Activated T-cell treated with anti-CD3 and anti-CD28 coated beads, Interleukin-2, amount 50 U/mL, for 1 hour (primary cell): ENCODE measurements around the gene ATAD3A.
"Not testable (repeated sequence)": the region's sequence is repeated elsewhere in the genome, so short reads cannot be mapped to it uniquely, and the experiment has no call there.

Source experiments
- DNase-seq: peaks from one replicate; pipeline ENCODE4 v3.0.0-alpha.2; 2020

Gene ATAD3A

DNA sequence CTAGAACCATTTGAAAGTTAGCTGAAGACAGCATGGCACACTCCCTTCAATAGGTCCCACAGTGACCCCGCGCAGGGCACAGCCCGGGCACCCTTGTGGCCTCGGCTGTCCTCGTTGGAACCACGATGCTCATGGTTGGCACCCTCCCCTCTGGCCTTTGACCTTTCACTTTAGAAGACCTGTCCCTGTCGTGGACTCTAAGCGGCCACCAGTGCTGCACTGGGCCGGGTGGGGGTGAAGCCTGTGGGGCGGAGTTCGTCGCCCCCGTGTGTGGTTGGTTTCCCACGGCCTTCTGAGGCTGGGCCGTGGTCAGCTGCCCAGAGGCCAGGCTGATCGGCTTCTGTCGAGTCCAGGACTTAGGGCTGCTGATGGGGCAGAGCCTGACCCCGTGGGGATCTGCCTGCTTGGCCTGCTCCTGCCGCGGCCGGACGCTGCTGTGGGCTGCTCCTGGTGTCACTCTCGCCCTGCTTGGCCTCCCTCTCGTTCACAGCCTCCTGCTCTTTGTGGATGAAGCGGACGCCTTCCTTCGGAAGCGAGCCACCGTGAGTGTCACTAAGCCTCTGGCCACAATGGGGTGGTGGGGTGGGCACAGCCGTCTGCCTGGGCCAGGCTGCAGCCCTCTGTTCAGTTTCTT lies 12.9 kb downstream of the ATAD3A start:
- not testable (repeated sequence) for DNase-seq

DNA sequence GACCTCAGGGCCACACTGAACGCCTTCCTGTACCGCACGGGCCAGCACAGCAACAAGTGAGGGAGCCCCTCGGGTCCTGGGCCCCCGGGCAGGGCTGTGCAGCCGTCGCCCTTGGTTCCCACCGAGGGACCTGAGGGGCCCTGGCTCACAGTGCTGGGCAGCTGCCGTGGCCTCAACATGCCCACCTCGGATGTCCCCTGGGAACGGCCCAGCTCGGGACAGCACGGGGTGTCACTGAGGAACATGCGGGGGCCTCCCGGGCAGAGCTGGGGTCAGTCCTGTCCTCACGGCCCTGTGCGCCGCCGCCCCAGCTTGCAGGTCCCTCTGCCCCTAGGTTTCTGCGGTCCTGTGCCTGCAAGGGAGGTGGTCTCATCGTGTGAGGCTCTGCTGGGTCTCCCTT lies 14.5 kb downstream of the ATAD3A start:
- DNase-seq, result not testable (repeated sequence)

DNA sequence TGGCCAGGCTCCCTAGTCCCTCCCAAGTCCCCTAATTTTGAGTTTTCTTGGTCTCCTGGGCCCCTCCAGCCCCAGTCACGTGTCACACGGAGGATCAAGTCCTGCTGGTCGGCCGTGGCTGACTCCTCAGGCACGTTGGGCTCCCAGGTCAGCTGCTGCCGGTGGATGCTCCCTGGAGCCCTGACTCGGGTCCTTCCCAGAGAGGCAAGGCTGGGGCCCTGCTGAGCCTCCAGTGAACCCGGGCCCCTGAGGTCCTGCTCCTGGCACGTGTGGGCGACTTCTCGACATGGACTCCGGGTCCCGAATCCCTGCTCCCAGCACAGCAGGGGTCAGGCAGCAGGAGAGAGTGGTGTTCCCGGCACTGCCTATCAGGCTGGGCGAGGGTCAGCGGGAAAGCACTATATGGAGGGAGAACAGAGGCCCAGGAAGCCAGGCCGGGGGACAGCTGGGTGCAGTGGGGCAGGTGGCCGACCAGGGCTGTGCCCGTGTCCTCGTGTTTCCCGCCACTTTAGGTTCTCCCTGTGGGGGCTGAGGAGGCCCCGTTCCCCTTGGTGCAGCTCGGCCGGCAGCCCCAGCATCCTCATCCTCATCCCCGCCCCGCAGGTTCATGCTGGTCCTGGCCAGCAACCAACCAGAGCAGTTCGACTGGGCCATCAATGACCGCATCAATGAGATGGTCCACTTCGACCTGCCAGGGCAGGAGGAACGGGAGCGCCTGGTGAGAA lies 15.3 kb downstream of the ATAD3A start:
- no peak for DNase-seq

DNA sequence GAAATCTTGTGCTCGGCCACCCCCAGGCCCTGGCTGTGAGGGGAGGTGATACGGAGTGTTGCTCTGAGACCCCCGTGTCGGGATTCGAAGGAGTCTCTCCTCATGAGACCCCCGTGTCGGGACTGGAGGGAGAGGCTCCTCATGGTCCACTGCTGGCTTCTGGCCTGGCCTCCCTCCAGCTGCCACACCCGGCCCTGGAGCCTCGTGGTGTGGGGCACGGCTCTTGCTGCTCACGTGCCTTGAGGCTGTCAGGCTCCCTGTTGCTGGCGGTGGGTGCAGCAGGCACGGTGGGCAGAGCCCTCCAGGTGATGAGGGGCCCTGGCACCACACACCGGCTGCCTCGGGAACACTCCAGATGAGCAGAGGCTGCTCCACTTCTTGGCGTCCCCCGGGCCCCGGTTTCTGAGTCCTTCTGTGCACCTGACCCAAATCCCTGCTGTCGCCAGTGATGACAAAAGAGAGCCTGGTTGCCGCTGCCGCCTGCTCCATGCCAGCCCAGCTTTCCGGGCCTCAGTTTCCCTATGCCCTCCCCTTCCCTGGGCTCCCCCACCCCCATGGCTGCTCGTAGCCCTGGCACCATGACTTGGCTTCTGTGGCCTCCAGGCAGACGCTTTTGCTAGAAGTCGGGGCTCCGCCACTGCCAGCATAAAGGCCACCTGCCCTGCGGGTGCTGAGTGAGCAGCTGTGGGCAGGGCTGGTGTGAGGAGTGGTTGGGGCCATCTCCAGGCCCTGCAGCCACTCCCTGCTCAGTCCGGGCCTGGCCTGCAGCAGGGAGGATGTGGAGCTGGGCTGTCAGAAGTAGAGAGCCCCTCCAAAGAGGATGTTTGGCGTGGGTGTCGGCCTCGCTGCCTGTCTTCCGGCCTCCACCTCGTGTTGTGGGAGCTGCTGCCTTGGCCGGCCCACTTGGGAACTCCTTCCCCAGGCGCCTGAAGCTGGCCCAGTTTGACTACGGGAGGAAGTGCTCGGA lies 16.6 kb downstream of the ATAD3A start:
- no peak for DNase-seq

DNA sequence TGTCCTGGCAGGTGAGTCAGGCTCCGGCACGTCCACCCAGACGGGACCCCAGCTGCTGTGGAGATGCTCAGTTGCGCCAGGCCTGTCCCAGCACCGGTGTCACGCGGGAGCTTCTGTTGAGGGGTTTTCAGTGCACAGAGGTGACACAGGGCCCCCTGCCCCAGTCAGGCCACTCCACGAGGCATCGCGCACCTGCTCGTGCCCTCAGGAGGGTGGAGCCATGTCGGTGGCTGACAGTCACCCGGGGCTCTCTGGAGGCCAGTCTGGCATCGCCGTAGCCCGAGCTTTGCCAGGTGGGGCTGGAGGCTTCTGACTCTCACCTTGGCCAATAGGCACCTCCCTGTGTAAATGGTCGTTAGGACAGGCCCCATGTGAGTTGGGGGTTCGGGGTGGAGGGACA lies 17.4 kb downstream of the ATAD3A start:
- no peak for DNase-seq

DNA sequence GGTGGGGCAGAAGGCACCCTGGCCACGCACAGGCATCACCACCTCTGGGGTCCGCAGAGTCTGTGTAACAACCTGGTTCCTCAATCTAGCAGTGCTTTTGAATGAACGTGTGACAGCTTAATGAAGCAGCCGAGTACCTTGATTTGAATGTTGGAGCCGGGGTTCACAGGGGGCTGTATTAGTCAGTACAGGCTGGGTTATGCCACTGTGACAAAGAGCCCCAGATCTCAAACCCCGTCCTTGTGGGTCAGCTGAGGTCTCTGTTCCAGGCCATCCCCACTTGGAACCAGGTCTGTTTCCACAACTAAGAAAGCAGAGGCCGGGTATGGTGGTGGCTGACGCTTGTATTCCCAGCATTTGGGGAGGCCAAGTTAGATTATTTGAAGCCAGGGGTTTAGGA lies 18.0 kb downstream of the ATAD3A start:
- DNase-seq, result no peak

DNA sequence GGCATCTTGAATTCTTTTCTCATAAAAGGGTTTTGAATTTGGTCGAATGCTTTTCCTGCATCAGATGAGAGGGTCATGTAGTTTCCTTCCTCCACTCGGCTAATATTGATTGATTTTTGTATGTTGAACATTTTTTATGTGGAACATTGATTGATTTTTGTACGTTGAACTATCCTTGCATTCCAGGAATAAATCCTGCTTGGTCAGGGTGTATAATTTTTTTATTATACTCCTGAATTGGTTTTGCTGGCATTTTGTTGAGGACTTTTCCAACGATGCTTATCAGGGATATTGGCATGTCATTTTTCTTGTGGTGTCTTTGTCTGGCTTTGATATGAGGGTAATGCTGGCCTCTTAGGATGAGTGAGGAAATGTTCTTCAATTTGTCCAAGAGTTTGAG lies 20.0 kb downstream of the ATAD3A start:
- DNase-seq, result no peak

DNA sequence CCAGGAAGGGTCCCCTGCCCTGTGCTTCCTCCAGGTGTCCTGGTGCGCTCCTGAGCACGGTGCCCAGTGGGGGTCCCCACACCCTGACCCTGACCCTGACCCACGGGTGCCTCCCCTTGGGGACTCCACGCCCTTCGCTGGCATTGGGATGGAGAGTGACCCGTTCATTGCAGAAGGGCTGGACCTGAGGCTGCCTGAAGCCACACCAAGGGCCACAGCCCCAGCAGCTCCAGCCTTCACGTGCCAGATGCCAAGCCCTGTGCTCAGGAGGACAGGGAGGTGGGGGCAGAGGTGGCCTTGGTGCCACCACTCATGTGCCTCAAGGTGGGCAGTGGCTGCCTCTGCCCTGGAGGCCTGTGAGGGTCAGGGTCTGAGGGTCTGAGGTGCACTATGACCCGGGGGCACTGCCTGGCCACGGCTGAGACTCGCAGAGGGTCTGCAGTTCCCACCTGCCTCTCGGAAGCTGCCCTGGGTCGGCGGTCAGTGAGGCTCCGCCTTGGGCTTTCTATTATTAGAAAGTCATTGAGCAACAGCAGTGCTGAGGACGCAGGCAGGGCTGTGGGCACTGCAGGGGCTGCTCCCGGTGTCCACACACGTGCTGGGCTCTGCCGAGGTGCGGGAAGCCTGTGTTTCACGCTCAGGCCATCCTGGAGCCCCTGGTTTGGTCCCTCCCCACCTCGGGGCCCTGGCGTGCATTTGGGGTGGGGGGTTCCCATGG lies 21.4 kb downstream of the ATAD3A start:
- DNase-seq, result not testable (repeated sequence)

DNA sequence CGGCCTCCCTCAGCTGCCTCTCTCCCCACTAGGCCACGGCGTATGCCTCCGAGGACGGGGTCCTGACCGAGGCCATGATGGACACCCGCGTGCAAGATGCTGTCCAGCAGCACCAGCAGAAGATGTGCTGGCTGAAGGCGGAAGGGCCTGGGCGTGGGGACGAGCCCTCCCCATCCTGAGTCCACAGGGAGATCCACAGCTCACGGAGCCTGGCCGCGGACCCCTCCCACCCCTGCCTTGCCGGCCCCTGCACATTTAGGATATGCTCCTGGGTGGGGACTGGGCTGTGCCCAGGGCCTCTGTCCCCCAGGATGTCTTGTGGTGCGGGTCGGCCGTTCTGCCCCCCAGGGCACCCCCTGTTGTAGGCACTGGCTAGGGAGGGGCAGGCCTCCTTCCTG lies 21.9 kb downstream of the ATAD3A start:
- not testable (repeated sequence) for DNase-seq

DNA sequence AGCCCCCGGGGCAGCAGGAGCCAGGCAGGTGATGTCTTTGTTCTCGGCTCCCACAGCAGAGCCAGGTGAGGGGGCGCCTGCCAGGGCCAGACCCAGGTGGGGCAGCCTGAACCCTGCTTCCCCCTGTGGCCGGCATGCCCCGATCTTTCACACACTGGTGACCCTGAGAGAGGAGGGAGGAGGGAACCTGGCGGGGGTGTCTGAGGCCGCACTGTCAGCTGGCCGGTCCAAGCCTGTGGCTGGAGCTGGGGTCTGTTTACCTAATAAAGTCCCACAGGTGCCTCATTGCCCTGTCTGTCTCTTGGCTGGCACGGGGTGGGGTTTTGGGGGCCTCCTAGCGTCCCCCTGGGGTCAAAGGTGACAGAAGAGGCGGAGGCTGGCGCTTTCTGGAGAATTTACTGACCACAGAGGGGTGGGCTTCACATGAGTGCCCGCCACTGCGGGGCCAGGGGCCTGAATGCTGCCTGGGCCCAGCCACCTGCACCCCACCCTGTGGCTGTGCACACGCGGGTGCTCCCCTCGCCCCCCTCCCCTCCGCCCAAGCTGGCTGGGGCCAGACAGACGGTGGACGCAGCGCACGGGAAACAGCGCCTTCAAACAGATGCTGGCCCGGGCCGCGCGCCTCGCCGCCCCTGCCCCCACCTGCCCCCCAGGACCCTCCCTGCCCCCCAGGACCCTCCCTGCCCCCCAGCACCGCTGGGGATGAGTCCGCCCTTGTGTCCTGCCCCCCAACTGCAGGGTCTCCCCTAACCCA lies 22.6 kb downstream of the ATAD3A start:
- DNase-seq, result no peak

DNA sequence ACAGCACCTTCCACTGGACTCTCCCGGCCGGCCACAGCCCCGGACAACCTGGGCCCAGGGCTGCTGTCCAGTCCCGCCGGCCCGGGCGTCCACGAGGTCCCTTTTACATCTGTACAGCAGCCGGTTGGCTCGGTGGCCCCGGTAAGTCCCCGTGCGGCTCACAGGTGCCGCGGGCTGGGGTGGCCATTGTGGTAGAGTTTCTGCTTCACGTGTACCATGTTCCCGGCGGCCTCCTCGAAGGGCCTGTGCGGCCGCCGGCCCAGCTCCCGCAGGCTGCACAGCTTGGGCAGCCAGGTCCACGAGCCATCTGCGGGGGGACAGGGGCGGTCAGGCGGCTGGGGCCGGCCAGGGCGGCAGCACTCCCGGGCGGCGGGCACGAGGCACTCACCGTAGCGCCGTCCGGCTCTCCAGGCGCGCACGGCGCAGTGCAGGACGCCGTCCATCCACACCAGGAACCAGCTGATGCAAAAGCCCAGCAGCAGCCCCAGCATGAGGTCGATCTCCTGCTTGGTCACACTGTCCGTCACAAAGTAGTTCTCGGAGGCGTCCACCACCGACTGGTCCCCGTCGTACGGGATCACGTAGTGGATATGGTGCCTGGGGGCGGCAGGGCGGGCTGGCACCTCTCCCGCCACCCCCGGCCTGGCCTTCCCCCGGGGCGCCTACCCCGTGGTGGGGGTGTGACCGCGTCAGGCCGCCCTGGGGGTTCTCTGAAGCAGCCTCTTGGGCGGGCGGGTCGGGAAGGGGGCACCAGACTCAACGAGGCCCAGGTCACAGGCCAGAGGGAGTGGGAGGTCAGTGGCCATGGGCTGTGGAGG lies 23.4 kb downstream of the ATAD3A start:
- DNase-seq, result no peak

DNA sequence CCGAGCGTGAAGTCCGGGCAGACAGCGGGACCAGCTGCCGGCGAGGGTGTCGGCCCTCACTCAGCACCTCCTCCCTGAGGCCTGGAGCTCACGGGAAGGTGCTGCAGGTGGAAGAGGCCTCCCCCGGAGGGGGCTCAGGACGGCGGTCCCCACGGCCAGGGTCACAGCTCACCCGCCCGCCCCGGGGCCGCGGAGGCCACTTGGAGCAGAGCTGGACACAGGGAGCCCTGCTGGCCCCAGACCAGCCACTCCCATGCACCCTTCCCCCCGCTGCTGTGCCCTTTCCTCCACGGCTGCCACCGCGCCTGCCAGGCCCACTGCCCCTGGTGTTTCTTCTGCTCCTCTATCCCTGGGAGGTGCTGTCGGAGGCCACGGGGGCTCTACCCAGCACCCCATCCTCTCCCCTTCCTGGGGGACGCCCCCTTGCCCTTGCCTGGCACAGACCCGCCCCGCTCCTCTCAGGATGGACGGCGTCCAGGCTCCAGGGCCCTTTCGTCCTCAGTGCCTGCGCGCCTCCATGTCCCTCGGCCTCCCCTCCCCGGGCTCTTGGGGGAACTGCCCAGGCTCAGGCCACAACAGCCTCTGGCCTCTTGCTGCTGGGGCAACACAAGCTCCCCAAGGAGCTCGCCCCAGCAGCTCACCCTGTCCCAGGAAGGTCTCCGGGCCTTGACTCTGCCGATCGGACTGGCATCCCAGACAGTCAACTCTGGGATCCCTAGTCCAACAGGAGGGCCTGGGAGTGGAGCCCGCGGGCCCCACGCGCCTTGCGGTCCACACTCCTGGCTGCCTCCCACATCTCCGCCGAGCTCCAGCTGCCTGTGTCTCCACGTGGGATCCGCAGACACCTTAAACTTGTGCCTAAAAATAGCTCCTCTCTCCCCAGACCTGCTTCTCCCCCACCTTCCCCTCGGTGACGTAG lies 24.3 kb downstream of the ATAD3A start:
- DNase-seq, result no peak

DNA sequence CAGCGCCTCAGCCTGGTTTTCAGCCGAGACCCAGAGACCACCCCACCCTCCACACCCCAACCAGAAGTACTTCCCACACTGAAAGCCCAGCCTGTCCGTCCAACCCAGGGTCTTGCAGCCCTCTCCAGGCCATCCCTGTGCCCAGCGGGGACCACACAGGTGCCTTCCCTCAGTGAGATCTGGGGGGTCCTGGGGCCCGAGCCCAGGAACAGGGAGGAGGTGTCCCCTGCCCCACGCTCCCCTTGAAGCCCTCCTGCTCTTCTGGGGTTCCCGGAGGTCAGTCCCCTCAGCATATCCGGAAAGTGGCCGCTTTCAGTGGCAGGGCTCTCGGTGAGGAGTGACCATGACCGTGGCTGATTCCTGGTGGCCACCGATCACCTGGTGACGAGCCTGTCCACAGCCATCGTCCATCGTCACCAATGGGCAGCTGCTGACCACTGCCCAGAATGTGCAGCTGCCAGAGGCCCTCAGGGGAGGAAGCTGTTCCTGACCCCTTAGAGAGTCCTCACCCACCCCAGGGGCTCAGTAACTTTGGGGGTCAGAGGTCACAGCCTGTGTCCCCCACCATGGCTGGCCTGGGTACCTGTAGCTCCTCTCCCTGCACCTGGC lies 25.1 kb downstream of the ATAD3A start:
- DNase-seq, result no peak

DNA sequence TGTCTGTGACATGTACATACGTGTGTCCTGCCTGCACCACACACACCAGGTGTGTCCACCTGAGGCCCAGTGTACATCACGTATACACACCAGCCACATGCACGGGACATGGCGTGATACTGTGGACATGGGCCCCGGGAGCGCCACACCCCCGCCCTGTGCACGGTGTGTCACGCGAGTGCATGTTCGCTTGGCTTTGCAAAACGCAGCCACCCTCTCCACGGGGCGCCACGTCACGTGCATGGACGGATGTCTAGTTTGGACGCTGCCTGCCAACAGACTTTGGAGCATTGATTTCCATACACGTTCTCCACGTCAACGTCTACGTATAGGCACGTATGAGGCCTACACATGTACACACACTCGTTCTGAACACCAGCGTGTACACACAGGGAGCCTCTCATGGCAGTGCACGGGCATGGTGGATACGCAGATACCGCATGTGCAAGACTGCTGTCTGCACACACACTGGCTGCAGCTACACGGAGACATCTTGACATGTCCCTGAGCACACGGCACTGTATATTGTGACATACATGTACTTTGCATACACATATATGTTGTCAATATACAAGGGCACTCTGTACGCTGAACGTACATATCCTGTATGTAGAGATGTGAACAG lies 25.8 kb downstream of the ATAD3A start:
- no peak for DNase-seq

DNA sequence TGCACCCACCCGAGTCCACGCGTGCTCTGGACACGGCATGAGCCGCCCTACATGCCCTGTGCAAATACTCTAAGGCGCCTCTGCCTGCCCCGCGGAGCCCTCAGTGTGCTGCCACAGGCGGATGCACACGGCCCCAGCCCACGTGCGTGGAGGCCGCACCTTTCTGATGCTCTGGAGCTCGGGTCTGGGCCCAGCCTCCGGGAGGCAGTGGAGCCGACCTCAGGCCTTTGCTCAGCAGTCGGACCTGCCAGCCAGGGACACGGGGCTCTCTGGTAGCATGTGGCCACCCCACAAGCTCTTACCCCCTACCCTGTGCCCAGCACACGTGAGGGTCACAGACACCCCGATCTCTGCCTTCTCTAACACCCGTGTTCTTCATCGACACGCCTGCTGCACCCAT lies 26.4 kb downstream of the ATAD3A start:
- no peak for DNase-seq

DNA sequence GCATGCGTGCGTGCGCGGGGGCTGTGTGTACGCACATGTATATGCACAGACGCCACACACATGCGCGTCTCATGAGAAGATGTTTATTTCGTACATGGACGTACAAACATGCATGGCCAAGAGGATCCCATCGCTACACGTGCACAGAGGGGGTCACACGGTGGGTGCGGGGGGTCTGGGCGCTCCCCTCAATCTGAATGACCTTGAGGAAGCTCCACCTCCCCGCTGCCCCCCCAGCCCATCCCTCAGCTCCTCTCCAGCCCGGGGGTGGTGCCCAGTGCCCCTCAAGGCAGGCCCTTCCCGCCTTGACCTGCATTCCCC lies 27.0 kb downstream of the ATAD3A start:
- DNase-seq, result no peak

DNA sequence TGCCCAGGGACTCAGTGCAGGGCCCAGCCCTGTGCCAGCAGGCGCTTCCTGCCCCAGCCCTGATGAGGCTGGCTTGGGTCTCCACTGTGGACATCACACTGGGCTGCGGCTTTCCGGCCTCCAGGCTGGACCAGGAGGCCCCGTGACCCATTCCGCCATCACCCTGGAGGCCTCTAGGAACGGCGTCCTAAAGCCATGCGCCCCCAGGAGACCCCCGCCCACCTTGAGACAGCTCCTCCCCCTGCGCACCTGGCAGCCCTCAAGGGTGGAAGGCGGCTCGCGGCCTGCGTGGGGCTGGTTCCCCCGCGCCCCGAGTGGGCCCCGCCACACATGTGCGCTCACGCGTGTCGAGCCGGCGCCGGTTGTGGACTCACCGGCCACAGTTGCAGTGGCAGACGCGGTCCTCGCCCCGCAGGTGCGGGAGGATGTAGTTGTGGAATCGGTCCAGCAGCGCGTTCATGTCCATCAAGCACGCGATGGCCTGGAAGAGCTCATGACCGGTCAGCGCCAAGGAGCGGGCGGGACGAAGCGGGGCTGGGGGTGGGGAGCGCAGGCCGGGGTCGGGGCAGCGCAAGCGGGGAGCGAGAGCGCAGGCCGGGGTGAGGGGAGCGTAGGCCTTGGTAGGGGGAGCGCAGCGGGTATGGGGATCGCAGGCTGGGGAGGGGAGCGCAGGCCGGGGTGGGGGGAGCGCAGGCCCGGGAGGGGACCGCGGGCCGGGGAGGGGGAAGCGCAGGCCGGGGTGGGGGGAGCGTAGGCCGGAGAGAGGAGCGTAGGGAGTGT lies 27.5 kb downstream of the ATAD3A start:
- DNase-seq, result no peak

DNA sequence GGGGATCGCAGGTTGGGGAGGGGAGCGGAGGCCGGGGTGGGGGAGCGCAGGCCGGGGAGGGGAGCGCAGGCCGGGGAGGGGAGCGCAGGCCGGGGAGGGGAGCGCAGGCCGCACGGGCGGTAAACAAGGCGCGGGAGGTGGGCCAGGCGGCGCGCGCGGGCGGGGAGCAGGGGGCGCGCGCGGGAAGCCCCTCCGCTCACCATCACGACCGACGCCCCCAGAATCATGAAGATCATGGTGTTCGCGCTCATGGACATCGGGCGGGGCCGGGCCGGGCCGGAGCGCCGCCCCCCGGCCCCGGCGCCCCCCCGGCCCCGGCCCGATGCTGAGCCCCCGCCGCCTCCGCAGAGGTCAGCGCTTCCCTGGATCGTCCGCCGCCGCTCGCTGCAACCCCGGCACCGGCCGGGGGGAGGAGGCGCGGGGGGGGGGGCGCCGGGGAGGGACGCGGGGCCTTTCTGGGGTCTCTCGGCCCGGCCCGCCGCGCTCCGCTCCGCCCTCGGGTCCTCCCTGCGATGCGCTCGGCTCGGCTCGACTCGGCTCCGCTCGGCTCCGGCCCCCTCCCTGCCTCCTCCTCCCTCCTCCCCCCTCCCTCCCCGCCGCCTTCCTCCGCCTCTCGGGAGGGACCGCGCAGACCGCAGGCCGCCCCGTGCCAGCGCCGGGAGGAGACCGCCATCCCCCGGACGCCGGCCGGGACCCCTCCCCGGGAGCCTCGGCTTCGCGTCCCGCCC lies 28.3 kb downstream of the ATAD3A start, which contains the start of gene TMEM240:
Gene TMEM240 (minus strand): TSS at position 535 of the 728 bp plus-strand sequence. CDS start 278 bp downstream, at position 257.
- DNase-seq, result peak; percentile 61
